GM19467 (cell line): ENCODE measurements around the gene SYTL1.

ENCODE experiments used
- ATAC-seq: cut with Tn5 transposase; IDR thresholded peaks from one replicate; pipeline ENCODE4 v1.9.1; 2021; ENCODE audit warnings: mild to moderate bottlenecking, moderate library complexity; ENCODE audit not compliant: unreplicated experiment

The SYTL1 gene

GRCh38 chr1:27346991-27347624 is 5.3 kb downstream of the SYTL1 start:
- ATAC-seq: no peak

GRCh38 chr1:27348861-27349783 is 7.3 kb downstream of the SYTL1 start:
- no peak for ATAC-seq

- no peak for ATAC-seq
Measured at GRCh38 chr1:27349784-27350662, 8.2 kb downstream of the SYTL1 start.

GRCh38 chr1:27350663-27351540 is 9.1 kb downstream of the SYTL1 start:
- no peak for ATAC-seq

- ATAC-seq: no peak
Measured at GRCh38 chr1:27351541-27352107, 9.8 kb downstream of the SYTL1 start.

- no peak for ATAC-seq
Measured at GRCh38 chr1:27353166-27353565, 11.3 kb downstream of the SYTL1 start.

- ATAC-seq: no peak
Measured at GRCh38 chr1:27353629-27354028, 11.8 kb downstream of the SYTL1 start.

- no peak for ATAC-seq
Measured at GRCh38 chr1:27355683-27356082, 13.9 kb downstream of the SYTL1 start.

GRCh38 chr1:27356277-27356618 is 14.4 kb downstream of the SYTL1 start:
- no peak for ATAC-seq

- ATAC-seq: no peak
Measured at GRCh38 chr1:27356619-27357280, 14.9 kb downstream of the SYTL1 start.

GRCh38 chr1:27357281-27358037 is 15.6 kb downstream of the SYTL1 start:
- ATAC-seq: no peak

- no peak for ATAC-seq
Measured at GRCh38 chr1:27358038-27358927, 16.5 kb downstream of the SYTL1 start.

GRCh38 chr1:27358928-27359313 is 17.1 kb downstream of the SYTL1 start:
- no peak for ATAC-seq

- ATAC-seq: no peak
Measured at GRCh38 chr1:27359822-27360158, 18.0 kb downstream of the SYTL1 start.

GRCh38 chr1:27360159-27361043 is 18.6 kb downstream of the SYTL1 start:
- no peak for ATAC-seq

GRCh38 chr1:27361044-27361402 is 19.2 kb downstream of the SYTL1 start:
- ATAC-seq: no peak

GRCh38 chr1:27361553-27361952 is 19.7 kb downstream of the SYTL1 start:
- no peak for ATAC-seq
